Measurements from ENCODE around the gene MR1. TPM values are rescaled to one million over a fixed set of nuclear protein-coding genes. Genes with fewer than 3 reads are reported as not detected.

The MR1 gene
- polyA plus RNA-seq, 1 donor (not counting 4 experiments of a cell fraction or from before 2014, with no cell fraction given): 32.3 TPM

GRCh38 chr1:181062836-181063428 lies 29.1 kb downstream of the MR1 start:
- Histone ChIP-seq H4K20me1 (ENCODE audit: control insufficient read depth, extremely low read depth, insufficient read depth, low read length) (no peaks in the 10 kb centered on the region), H3K4me3 (ENCODE audit: control insufficient read depth in 2 of 3, extremely low read depth in 1 of 3, insufficient read depth in 2 of 3, low read depth in 1 of 3, low read length in 3 of 3) (no peak overlapping the region), H3K27ac (ENCODE audit: control insufficient read depth, insufficient read depth, low read length) (no peak overlapping the region), H3K36me3 (ENCODE audit: control insufficient read depth in 2 of 2, extremely low read depth in 1 of 2, insufficient read depth in 2 of 2, low read length in 2 of 2) (no peaks in the 10 kb centered on the region), H3K9me3 (ENCODE audit: control insufficient read depth, low read depth, low read length) (peaks cover 3% of the 10 kb centered on the region), H3K79me2 (ENCODE audit: control insufficient read depth, insufficient read depth, low read length) (no peaks in the 10 kb centered on the region), H3K9me1 (ENCODE audit: control insufficient read depth, extremely low read depth, insufficient read depth, low read length) (no peaks in the 10 kb centered on the region), H2AFZ (ENCODE audit: control insufficient read depth, low read length) (no peak overlapping the region), H3K27me3 (ENCODE audit: control insufficient read depth, extremely low read depth, insufficient read depth, low read length) (no peaks in the 10 kb centered on the region), H3K9ac (ENCODE audit: control insufficient read depth, extremely low read depth, insufficient read depth, low read length) (no peak overlapping the region), H3K4me1 (ENCODE audit: control insufficient read depth, extremely low read depth, insufficient read depth, low read length) (peaks cover 3% of the 10 kb centered on the region), H3K4me2 (ENCODE audit: control insufficient read depth, extremely low read depth, insufficient read depth, low read depth, low read length) (no peak overlapping the region)
- DNase-seq (ENCODE audit: low read depth, low spot score) (no peak), FAIRE-seq (no peak)
- dilution Hi-C loops (cut with MboI; ENCODE audit: extremely low pct_ligation_motif_present, low sequenced_read_pairs): no loop called here
- no peak for TF ChIP-seq EZH2 (IDR thresholded peaks at IDR 0.05; ENCODE audit: low read length)
- TF ChIP-seq, protein P1, sequence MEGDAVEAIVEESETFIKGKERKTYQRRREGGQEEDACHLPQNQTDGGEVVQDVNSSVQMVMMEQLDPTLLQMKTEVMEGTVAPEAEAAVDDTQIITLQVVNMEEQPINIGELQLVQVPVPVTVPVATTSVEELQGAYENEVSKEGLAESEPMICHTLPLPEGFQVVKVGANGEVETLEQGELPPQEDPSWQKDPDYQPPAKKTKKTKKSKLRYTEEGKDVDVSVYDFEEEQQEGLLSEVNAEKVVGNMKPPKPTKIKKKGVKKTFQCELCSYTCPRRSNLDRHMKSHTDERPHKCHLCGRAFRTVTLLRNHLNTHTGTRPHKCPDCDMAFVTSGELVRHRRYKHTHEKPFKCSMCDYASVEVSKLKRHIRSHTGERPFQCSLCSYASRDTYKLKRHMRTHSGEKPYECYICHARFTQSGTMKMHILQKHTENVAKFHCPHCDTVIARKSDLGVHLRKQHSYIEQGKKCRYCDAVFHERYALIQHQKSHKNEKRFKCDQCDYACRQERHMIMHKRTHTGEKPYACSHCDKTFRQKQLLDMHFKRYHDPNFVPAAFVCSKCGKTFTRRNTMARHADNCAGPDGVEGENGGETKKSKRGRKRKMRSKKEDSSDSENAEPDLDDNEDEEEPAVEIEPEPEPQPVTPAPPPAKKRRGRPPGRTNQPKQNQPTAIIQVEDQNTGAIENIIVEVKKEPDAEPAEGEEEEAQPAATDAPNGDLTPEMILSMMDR (optimal IDR thresholded peaks at IDR 0.05 in 1 of 3, IDR thresholded peaks at IDR 0.05 in 1 of 3, conservative IDR thresholded peaks at IDR 0.05 in 1 of 3; ENCODE audit: extremely low read depth in 1 of 3, insufficient read depth in 2 of 3, low read length in 3 of 3): no peak

- peaks cover 3% of the 10 kb centered on the region for H3K4me1 ChIP-seq (ENCODE audit: control insufficient read depth, extremely low read depth, insufficient read depth, low read length)
- H2AFZ ChIP-seq (ENCODE audit: control insufficient read depth, low read length): peak overlapping the region; percentile 28
- TF ChIP-seq, protein P1 (optimal IDR thresholded peaks at IDR 0.05 in 1 of 3, IDR thresholded peaks at IDR 0.05 in 1 of 3, conservative IDR thresholded peaks at IDR 0.05 in 1 of 3; ENCODE audit: extremely low read depth in 1 of 3, insufficient read depth in 2 of 3, low read length in 3 of 3): no peak
- H3K36me3 ChIP-seq (ENCODE audit: control insufficient read depth in 2 of 2, extremely low read depth in 1 of 2, insufficient read depth in 2 of 2, low read length in 2 of 2): no peaks in the 10 kb centered on the region
- H4K20me1 ChIP-seq (ENCODE audit: control insufficient read depth, extremely low read depth, insufficient read depth, low read length): no peaks in the 10 kb centered on the region
- H3K4me2 ChIP-seq (ENCODE audit: control insufficient read depth, extremely low read depth, insufficient read depth, low read depth, low read length): no peak overlapping the region
- no peak overlapping the region for H3K27ac ChIP-seq (ENCODE audit: control insufficient read depth, insufficient read depth, low read length)
- DNase-seq (ENCODE audit: low read depth, low spot score) (no peak), FAIRE-seq (no peak)
- H3K9me1 ChIP-seq (ENCODE audit: control insufficient read depth, extremely low read depth, insufficient read depth, low read length): no peaks in the 10 kb centered on the region
- no peak overlapping the region for H3K9ac ChIP-seq (ENCODE audit: control insufficient read depth, extremely low read depth, insufficient read depth, low read length)
- H3K9me3 ChIP-seq (ENCODE audit: control insufficient read depth, low read depth, low read length): peaks cover 3% of the 10 kb centered on the region
- no peak overlapping the region for H3K4me3 ChIP-seq (ENCODE audit: control insufficient read depth in 2 of 3, extremely low read depth in 1 of 3, insufficient read depth in 2 of 3, low read depth in 1 of 3, low read length in 3 of 3)
- dilution Hi-C loops (cut with MboI; ENCODE audit: extremely low pct_ligation_motif_present, low sequenced_read_pairs): no loop called here
- H3K27me3 ChIP-seq (ENCODE audit: control insufficient read depth, extremely low read depth, insufficient read depth, low read length): no peaks in the 10 kb centered on the region
- H3K79me2 ChIP-seq (ENCODE audit: control insufficient read depth, insufficient read depth, low read length): no peaks in the 10 kb centered on the region
Observed at GRCh38 chr1:181064011-181064623, 30.3 kb downstream of the MR1 start.
